H9 (cell line): Measurements from ENCODE around the gene GFY. TPM values are rescaled to one million over a fixed set of nuclear protein-coding genes. Genes with fewer than 3 reads are reported as not detected.

ENCODE experiments used
- DNase-seq: peaks from one replicate; pipeline ENCODE4 v3.0.0-alpha.2; 2017
- H2AFZ ChIP-seq: one replicate; pipeline ENCODE4 v1.6.1; 2013; ENCODE audit warnings: mild to moderate bottlenecking, low read length, control low read depth, moderate library complexity
- H2AK5ac ChIP-seq: 2 replicates; pipeline ENCODE4 v1.6.1; 2013; ENCODE audit warnings: low read length, control low read depth, mixed read lengths; ENCODE audit not compliant: insufficient read length
- H2BK120ac ChIP-seq: one replicate; pipeline ENCODE4 v1.6.1; 2013; ENCODE audit warnings: low read depth, mild to moderate bottlenecking, low read length, control low read depth, inconsistent platforms; ENCODE audit not compliant: poor library complexity, severe bottlenecking
- H2BK12ac ChIP-seq: 2 replicates; pipeline ENCODE4 v1.6.1; 2013; ENCODE audit warnings: low read length, control low read depth, mixed read lengths, low read depth; ENCODE audit not compliant: insufficient read length
- H2BK15ac ChIP-seq: 2 replicates; pipeline ENCODE4 v1.6.1; 2013; ENCODE audit warnings: low read depth, low read length, control low read depth
- H2BK20ac ChIP-seq: one replicate; pipeline ENCODE4 v1.6.1; 2013; ENCODE audit warnings: low read depth, mild to moderate bottlenecking, low read length, control low read depth, inconsistent platforms; ENCODE audit not compliant: poor library complexity, severe bottlenecking
- H2BK5ac ChIP-seq: 2 replicates; pipeline ENCODE4 v1.6.1; 2013; ENCODE audit warnings: low read length, control low read depth, mixed read lengths; ENCODE audit not compliant: insufficient read length
- H3K14ac ChIP-seq: 2 replicates; pipeline ENCODE4 v1.6.1; 2013; ENCODE audit warnings: low read length, control low read depth; ENCODE audit not compliant: insufficient read depth
- H3K18ac ChIP-seq: 2 replicates; pipeline ENCODE4 v1.6.1; 2013; ENCODE audit warnings: low read depth, mild to moderate bottlenecking, mixed read lengths, low read length, control low read depth; ENCODE audit not compliant: insufficient read length
- H3K23ac ChIP-seq: 2 replicates; pipeline ENCODE4 v1.6.1; 2013; ENCODE audit warnings: low read length, control low read depth, mixed read lengths, low read depth; ENCODE audit not compliant: insufficient read length
- H3K23me2 ChIP-seq: 2 replicates; pipeline ENCODE4 v1.6.1; 2013; ENCODE audit warnings: low read depth, mild to moderate bottlenecking, mixed read lengths, low read length, control low read depth; ENCODE audit not compliant: insufficient read length, poor library complexity, severe bottlenecking
- H3K27ac ChIP-seq: 2 replicates; pipeline ENCODE4 v1.5.1; 2013; ENCODE audit warnings: low read length, control low read depth, mixed read lengths, low read depth; ENCODE audit not compliant: insufficient read length
- H3K27me3 ChIP-seq: 2 replicates; pipeline ENCODE4 v1.6.1; 2013; ENCODE audit warnings: low read length, control low read depth, inconsistent platforms; ENCODE audit not compliant: insufficient read depth
- H3K4ac ChIP-seq: 2 replicates; pipeline ENCODE4 v1.6.1; 2013; ENCODE audit warnings: low read depth, mild to moderate bottlenecking, control low read depth, inconsistent platforms, low read length, moderate library complexity
- H3K4me1 ChIP-seq: 2 replicates; pipeline ENCODE4 v1.6.1; 2013; ENCODE audit warnings: low read length, control low read depth, inconsistent platforms; ENCODE audit not compliant: insufficient read depth
- H3K4me2 ChIP-seq: 2 replicates; pipeline ENCODE4 v1.6.1; 2013; ENCODE audit warnings: low read length, control low read depth, mixed read lengths; ENCODE audit not compliant: insufficient read length, insufficient read depth
- H3K56ac ChIP-seq: 2 replicates; pipeline ENCODE4 v1.6.1; 2013; ENCODE audit warnings: low read depth, mild to moderate bottlenecking, mixed read lengths, low read length, control low read depth; ENCODE audit not compliant: insufficient read length
- H3K79me1 ChIP-seq: 2 replicates; pipeline ENCODE4 v1.6.1; 2013; ENCODE audit warnings: low read depth, mild to moderate bottlenecking, moderate library complexity, low read length, control low read depth, inconsistent platforms; ENCODE audit not compliant: insufficient read depth, poor library complexity, severe bottlenecking
- H3K79me2 ChIP-seq: 2 replicates; pipeline ENCODE4 v1.6.1; 2013; ENCODE audit warnings: low read length, control low read depth, inconsistent platforms; ENCODE audit not compliant: insufficient read depth
- H3K9ac ChIP-seq: 2 replicates; pipeline ENCODE4 v1.6.1; 2013; ENCODE audit warnings: low read length, control low read depth, mixed read lengths; ENCODE audit not compliant: insufficient read length; ENCODE audit errors: extremely low read depth
- H3K9me3 ChIP-seq: one replicate; pipeline ENCODE4 v1.6.1; 2013; ENCODE audit warnings: low read depth, low read length, inconsistent platforms; ENCODE audit not compliant: control insufficient read depth
- H3T11ph ChIP-seq: one replicate; pipeline ENCODE4 v1.6.1; 2013; ENCODE audit warnings: mild to moderate bottlenecking, low read length, control low read depth, inconsistent platforms
- H4K20me1 ChIP-seq: one replicate; pipeline ENCODE4 v1.6.1; 2013; ENCODE audit not compliant: control insufficient read depth, insufficient read length, insufficient read depth
- H4K5ac ChIP-seq: 2 replicates; pipeline ENCODE4 v1.6.1; 2013; ENCODE audit warnings: low read depth, mild to moderate bottlenecking, mixed read lengths, low read length, control low read depth; ENCODE audit not compliant: insufficient read length
- H4K8ac ChIP-seq: replicated peaks from 2 replicates; pipeline ENCODE4 v1.6.1; 2013; ENCODE audit warnings: low read length, control low read depth, mixed read lengths, low read depth; ENCODE audit not compliant: insufficient read length
- H4K91ac ChIP-seq: 2 replicates; pipeline ENCODE4 v1.6.1; 2013; ENCODE audit warnings: low read depth, mild to moderate bottlenecking, moderate library complexity, mixed read lengths, low read length, control low read depth; ENCODE audit not compliant: insufficient read length
- H3K27ac Mint-ChIP-seq, 3 experiments: 2 replicates in 2 of 3; 3 replicates in 1 of 3; pipeline ENCODE4 v1.8.0; 2020 to 2021; ENCODE audit warnings: mixed read lengths in 3 of 3, mild to moderate bottlenecking in 1 of 3, moderate library complexity in 1 of 3
- H3K27me3 Mint-ChIP-seq: 2 replicates; pipeline ENCODE4 v1.8.0; 2021; ENCODE audit warnings: low read depth, mild to moderate bottlenecking, moderate library complexity, mixed read lengths
- H3K36me3 Mint-ChIP-seq, 3 experiments: 2 replicates in 2 of 3; 3 replicates in 1 of 3; pipeline ENCODE4 v1.8.0; 2020 to 2021; ENCODE audit warnings: low read depth in 3 of 3, mixed read lengths in 3 of 3; ENCODE audit not compliant: insufficient read depth in 1 of 3
- H3K4me1 Mint-ChIP-seq, 2 experiments: 2 replicates each; pipeline ENCODE4 v1.8.0; 2020; ENCODE audit warnings: mixed read lengths in 2 of 2
- H3K4me3 Mint-ChIP-seq, 2 experiments: 2 replicates in 1 of 2; 3 replicates in 1 of 2; pipeline ENCODE4 v1.8.0; 2020 to 2021; ENCODE audit warnings: mild to moderate bottlenecking in 2 of 2, mixed read lengths in 2 of 2, moderate library complexity in 1 of 2
- H3K9me3 Mint-ChIP-seq, 2 experiments: 2 replicates in 1 of 2; 3 replicates in 1 of 2; pipeline ENCODE4 v1.8.0; 2020; ENCODE audit warnings: mild to moderate bottlenecking in 2 of 2, mixed read lengths in 2 of 2, moderate library complexity in 1 of 2
- CTCF ChIP-seq: fragments of 200-600 bp; sonication (generic); conservative IDR thresholded peaks from 3 replicates; pipeline ENCODE4 v1.8.0; 2021; ENCODE audit warnings: antibody characterized with exemption, mild to moderate bottlenecking
- WGBS: extraction: QIAGEN DNeasy Blood & Tissue Kit; methylation state at CpG from one replicate; pipeline ENCODE4 v1.1.7; 2013; ENCODE audit warnings: missing lambda C conversion rate, low lambda C conversion rate, mixed read lengths; ENCODE audit not compliant: insufficient read length; ENCODE audit errors: extremely low coverage; 5-methylcytosine and 5-hydroxymethylcytosine counted together
- total RNA-seq: library from RNA; stranded (reverse); gene quantifications from 2 replicates; pipeline ENCODE4 v1.2.1, GENCODE V29; 2021

GFY gene
- total RNA-seq, 1 experiment from 2014 or later, result 1.3 TPM

GRCh38 chr19:49456326-49456725, 31.1 kb downstream of the GFY start:
- Mint-ChIP-seq H3K27me3 (no peaks in the 10 kb centered on the region; the same call in 1 of the 2 replicates), H3K27ac (no peak overlapping the region), H3K9me3 (no peaks in the 10 kb centered on the region; a peak in 1 of 5 replicates), H3K36me3 (peaks cover 17 to 37% (median 31%) of the 10 kb centered on the region in 3 experiments), H3K4me1 (peaks cover 0 to 10% of the 10 kb centered on the region in 2 experiments; a peak in 2 of 4 replicates), H3K4me3 (no peak overlapping the region)
- H3K9ac ChIP-seq, result no peak overlapping the region
- no peak overlapping the region for H4K5ac ChIP-seq
- H3K18ac ChIP-seq, result no peak overlapping the region
- peaks cover 5% of the 10 kb centered on the region for H3K23me2 ChIP-seq
- no peak overlapping the region for H3K4ac ChIP-seq
- no peak overlapping the region for H3K23ac ChIP-seq
- no peak overlapping the region for H3K14ac ChIP-seq
- H3K79me2 ChIP-seq, result no peaks in the 10 kb centered on the region
- no peaks in the 10 kb centered on the region for H3K9me3 ChIP-seq
- no peak overlapping the region for H3K27ac ChIP-seq
- no peak overlapping the region for H3K4me2 ChIP-seq
- no peak for TF ChIP-seq CTCF
- H2BK120ac ChIP-seq, result no peak overlapping the region
- H2BK12ac ChIP-seq, result no peak overlapping the region
- H2AK5ac ChIP-seq, result no peak overlapping the region
- no peak overlapping the region for H3K56ac ChIP-seq
- H3T11ph ChIP-seq, result no peak overlapping the region
- no peak overlapping the region for H4K8ac ChIP-seq
- H2BK5ac ChIP-seq, result no peak overlapping the region
- H4K91ac ChIP-seq, result no peak overlapping the region
- no peak overlapping the region for H2BK15ac ChIP-seq
- H3K27me3 ChIP-seq, result no peaks in the 10 kb centered on the region
- no CpG with 5 or more reads among the region's 5 CpGs for WGBS
- H3K4me1 ChIP-seq, result no peaks in the 10 kb centered on the region
- peaks cover 3% of the 10 kb centered on the region for H3K79me1 ChIP-seq
- no peak overlapping the region for H2BK20ac ChIP-seq
- H4K20me1 ChIP-seq, result no peaks in the 10 kb centered on the region
- DNase-seq, result no peak
- H2AFZ ChIP-seq, result no peak overlapping the region
